ENCODE results near the gene CNTN1. TPM values are rescaled to one million over a fixed set of nuclear protein-coding genes. Genes with fewer than 3 reads are reported as not detected.

Gene CNTN1
- 0.66 and 0.99 TPM in 2 replicates for total RNA-seq

GRCh38 chr12:40691913-40692764 lies at the start of gene CNTN1:
CNTN1 (plus strand) TSS chr12:40692439.

Data from aortic smooth muscle cell (primary cell).